GM18526 (cell line): ENCODE data around the gene TEKTIP1.

Experiments
- POLR2A ChIP-seq: IDR thresholded peaks from 3 replicates; pipeline ENCODE4 v1.6.1; 2011; ENCODE audit not compliant: insufficient read length; ENCODE audit errors: extremely low read depth

Gene TEKTIP1

DNA sequence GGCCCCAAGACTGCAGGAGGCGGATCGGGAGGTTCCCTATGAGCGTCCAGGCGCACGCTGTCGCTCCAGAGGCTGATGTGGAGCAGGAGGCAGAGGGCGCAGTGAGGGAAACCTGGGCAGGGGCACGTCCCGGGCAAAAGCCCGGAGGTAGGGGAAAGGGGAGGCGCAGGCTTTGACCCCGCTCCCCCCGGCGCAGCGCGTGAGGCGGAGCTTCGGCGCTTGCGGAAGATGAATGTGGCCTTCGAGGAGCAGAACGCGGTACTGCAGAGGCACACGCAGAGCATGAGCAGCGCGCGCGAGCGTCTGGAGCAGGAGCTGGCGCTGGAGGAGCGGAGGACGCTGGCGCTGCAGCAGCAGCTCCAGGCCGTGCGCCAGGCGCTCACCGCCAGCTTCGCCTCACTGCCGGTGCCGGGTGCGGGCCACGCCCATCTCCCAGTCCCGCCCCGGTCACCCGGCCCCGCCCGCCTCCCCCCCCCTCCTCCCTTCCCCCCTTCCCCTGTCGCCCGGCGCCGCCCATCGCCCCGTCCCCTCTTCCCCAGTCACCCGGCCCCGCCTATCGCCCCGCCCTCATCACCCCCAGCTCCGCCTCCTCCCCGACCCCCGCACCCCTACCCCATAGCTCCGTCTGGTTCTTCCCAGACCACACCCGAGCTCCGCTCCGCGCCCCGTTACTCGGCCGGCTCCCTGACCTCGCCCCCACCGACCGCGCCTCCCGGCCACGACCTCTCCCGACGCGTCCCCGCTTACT, 37.9 kb downstream of the TEKTIP1 start:
- TF ChIP-seq POLR2A: no peak

DNA sequence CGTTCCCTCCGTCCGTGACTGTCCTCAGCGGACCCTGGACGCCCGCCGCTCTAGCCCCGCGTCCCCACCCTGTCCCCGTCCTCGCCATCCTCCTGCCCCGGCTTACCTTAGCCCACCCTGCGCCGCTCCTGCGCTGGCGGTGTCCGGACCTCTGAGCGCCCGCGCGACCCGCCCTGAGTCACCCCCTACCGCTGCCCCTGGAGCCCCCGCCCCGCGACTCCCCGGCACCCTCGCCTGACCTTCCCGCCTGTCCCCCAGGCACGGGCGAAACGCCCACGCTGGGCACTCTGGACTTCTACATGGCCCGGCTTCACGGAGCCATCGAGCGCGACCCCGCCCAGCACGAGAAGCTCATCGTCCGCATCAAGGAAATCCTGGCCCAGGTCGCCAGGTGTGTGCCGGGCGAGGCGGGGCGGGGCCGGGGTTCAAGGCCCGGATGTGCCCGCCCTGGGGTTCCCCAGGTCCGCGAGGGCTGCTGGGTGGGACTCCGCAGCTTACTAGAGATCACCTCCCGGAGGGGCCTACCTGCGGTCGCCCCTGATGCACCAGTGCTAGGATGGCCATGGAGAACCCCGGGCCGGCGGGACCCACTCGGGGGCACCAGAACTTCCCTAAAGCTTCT, 38.9 kb downstream of the TEKTIP1 start:
- TF ChIP-seq POLR2A: no peak

DNA sequence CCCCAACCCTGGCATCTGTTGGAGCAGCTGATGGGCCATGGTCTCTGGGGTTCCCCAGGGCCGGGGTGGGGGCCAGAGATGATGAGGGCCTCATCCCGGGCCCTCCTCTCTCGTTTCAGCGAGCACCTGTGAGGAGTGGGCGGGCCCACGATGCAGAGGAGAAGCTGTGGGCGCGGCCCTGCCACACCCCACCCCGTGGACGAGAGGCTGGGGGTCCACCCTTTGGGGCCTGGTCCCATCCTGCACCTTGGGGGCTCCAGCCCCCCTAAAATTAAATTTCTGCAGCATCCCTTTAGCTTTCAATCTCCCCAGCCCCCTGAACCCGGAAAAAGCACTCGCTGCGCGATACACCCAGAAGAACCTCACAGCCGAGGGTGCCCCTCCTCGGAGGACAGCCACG, 39.4 kb downstream of the TEKTIP1 start:
- no peak for TF ChIP-seq POLR2A

DNA sequence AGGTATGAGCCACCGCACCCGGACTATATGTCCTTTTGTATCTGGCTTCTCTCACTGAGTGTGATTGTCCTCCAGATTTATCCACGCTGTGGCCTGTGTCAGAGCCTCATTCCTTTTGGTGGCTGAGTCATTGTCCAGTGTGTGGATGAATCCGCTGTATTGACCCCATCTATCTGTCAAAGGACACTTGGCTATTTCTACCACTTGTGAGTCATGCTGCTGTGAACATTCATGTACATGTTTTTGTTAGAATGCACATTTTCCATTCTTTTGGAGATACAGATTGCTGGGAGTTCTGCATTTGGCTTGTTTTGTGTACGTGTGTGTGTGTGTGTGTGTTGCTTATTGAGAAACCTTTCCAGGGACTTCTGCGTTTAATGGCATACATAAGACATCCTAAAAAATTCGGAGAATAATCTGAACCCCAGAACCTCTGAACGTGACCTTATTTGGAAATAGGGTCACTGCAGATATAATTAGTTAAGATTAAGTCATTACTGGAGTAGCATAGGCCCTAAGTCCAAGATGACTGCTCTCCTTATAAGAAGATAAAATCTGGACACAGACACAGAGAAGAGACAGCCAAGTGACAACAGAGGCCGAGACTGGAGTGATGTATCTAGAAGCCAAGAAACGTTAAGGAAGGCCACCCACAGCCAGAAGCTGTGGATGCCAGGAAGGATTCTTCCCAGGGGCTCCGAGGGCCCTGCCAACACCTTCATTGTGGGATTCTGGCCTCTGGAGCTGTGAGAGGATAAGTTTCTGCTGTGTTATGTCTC, 41.4 kb downstream of the TEKTIP1 start:
- no peak for TF ChIP-seq POLR2A

DNA sequence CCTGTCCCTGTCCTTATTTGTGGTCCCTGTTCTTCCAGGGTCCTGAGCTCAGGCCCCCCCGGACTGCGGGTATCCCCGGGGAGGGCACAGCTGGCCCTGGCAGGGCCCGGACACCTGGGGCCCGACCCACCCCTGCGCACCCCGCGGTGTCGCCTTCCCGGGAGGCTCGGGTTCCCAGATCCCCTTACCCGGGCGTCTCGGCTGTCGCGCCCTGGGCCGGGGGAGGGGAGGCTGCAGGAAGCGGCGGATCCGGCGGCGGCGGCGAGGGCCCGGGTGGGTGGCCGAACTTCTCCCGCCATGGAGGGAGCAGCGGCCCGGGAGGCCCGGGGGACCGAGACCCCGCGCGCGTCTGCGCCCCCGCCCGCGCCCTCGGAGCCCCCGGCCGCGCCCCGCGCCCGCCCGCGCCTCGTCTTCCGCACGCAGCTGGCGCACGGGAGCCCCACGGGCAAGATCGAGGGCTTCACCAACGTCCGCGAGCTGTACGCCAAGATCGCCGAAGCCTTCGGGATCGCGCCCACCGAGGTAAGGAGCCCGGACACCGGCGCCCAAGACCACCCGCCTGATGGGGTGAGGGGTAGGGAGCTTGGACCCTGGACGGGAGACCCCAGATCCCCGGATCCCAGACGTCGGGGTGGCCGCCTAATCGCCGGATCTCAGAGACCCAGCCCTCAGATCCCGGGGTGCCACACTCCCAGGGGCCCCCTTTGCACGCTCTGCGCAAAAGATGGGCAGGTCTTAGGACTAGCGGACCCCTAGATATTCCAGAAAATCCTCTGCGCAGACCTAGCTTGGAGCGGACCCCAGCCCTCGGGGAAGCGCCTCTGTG, 46.5 kb downstream of the TEKTIP1 start, which contains the start of gene GIPC3:
Gene GIPC3 (plus strand): TSS at position 178 of the 826 bp plus-strand sequence. CDS start 120 bp downstream, at position 298.
- no peak for TF ChIP-seq POLR2A

DNA sequence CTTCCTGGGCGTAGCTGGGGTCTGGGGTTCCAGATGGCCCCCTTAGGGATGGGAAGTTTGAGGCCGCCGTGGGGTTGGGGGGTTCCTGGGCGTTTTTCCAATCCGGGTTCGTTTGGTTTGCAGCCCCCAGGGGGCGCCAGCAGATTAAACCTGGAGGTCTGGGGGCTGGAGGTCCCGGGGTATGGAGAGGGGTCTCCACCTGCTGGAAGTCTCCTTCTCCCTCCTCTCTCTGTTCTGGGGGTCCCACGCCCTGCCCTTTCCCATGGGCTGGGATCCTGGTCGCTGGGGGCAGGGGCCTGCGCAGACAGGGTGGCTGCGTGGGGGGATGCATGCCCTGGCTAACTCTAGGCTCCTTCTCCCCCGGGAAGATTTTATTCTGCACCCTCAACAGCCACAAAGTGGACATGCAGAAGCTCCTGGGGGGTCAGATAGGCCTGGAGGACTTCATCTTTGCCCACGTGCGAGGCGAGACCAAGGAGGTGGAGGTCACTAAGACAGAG, 47.2 kb downstream of the TEKTIP1 start:
- no peak for TF ChIP-seq POLR2A

DNA sequence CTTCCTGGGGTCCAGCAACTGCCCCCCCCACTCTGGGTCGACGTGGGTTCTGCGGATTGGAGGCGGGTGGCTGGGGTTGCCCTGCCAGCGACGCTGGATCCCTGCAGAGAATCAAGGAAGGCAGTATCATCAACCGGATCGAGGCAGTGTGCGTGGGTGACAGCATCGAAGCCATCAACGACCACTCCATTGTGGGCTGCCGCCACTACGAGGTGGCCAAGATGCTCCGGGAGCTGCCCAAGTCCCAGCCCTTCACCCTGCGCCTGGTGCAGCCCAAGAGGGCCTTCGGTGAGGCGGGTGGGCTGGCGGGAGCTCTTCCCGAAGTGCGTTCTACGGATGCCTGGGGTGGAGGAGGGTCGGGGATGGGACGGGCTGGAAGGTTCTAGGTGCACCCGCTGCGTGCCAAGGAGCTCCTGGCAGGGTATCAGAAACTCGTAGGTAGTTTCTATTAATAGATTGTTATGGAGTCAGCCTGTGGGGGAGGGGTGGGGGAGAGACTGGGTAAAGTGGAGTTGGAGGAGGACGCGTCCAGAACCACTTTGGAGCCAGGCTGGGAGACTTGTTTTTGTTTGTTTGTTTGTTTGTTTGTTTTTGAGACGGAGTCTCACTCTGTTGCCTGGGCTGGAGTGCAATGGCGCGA, 47.9 kb downstream of the TEKTIP1 start:
- no peak for TF ChIP-seq POLR2A

DNA sequence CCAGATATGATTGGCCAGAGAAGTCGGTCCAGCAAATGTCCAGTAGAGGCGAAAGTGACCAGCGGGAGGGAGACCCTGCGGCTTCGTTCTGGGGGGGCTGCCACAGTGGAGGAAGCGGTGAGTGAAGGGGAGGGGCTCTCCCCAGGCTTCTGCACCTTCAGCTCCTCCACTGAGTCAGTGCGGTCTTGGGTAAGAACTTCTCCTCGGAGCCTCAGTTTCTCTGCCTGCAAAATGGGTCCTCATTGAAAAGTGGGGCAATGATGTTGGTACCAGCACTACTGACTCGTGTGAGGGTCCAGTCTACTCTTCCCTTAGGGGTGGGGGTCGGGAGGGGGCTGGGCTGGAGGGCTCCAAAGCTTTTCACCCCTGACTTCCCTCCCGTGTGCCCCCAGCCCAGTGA, 50.5 kb downstream of the TEKTIP1 start:
- no peak for TF ChIP-seq POLR2A

DNA sequence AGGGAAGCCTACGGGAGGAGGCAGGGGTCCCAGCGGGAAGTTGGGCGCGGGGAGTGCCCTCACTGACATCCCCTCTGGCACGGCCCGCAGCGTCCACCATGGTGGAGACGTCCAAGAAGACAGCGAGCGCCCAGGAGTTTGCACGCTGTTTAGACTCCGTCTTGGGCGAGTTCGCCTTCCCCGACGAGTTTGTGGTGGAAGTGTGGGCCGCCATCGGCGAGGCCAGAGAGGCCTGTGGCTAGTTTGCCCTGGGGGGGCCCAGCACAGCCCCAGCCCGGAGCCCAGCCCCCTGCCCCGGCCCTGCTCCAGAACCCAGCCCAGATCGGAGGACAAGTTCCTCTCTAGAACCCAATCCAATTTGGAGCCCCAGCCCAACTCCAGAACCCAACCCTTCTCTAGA, 51.0 kb downstream of the TEKTIP1 start:
- TF ChIP-seq POLR2A: no peak

DNA sequence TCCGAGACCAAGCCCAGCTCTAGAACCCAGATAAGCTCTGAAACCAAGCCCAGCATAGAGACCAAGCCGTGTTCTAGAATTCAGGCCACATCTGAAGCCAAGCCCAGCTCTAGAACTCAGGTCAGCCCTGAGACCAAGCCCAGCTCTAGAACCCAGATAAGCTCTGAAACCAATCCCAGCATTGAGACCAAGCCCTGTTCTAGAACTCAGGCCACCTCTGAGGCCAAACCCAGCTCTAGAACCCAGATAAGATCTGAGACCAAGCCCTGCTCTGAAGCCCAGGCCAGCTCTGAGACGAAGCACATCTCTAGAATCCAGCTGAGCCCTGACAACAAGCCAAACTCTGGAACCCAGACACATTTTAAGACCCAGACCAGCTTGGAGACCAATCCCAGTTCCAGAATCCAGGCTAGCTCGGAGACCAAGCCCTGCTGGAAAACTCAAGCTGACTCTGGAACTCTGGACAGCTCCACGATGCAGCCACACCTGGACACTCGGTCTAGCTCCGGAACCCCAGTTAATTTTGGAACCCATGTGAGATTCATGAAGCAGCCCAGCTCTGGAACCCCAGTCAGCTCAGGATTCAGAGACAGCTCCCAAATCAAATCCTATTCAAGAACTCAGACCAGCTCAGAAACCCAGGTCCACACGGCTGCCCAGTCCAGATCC, 52.2 kb downstream of the TEKTIP1 start:
- no peak for TF ChIP-seq POLR2A

DNA sequence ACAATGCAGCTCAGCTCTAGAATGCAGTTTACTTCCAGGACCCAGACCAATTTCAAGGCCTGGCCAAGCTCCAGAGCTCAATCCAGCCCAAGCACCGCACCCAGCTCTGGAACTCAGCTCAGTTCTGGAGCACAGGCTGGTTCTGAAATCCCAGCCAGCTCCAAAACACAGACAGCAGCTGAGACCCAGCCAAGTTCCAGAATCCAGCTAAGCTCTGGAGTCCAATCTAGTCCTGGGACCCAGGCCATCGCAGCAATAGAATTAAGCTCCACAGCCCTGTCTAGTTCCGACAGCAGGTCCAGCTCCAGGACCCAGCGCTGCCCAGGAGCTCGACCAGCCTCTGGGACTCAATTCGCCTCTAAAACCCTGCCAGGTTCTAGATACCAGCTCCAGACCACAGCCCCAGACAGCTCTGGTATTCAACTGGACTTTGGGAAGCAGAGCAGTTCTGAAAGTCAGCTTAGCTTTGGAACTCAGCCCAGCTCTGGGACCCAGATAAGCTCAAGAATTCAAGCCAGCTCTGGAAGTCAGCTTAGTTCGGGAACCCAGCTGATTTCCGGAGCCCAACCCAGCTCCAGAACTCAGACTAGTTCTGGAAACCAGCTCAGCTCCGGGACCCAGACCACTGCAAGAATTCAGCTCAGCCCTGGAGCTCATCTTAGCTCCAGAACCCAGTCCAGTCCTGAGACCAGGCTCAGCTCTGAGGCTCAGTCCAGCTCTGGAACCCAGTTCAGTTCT, 53.1 kb downstream of the TEKTIP1 start:
- TF ChIP-seq POLR2A: no peak

DNA sequence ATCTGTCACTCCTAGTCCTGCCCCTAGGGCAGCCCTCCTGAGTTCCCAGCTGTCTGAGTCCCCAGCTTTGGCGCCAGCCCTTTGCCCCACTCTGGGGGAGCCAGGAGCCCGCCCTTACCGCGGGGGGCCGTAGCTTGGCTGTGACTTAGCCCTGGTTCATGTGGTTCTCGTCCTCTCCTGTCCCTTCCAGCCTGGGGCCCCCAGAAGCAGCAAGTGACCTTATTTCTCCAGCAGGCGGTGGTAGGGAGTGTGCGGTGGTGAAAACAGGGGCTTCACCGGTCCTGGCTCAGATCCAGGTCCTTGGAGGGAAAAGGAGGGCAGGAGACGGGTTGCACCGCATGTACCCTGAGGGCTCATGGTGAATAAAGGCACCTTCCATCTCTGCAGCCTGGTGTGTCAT, 54.2 kb downstream of the TEKTIP1 start:
- TF ChIP-seq POLR2A: no peak
